ENCODE data around the gene RHBDL3. TPM values are rescaled to one million over a fixed set of nuclear protein-coding genes. Genes with fewer than 3 reads are reported as not detected.

RHBDL3 gene
- total RNA-seq, 1 experiment from 2014 or later = 12.5 TPM

- H3K79me1 ChIP-seq (ENCODE audit: insufficient read depth, low read depth, low read length, poor library complexity, severe bottlenecking) = no peaks in the 10 kb centered on the region
- no peaks in the 10 kb centered on the region for H3K27me3 Mint-ChIP-seq (ENCODE audit: low read depth)
- no peaks in the 10 kb centered on the region for H3K79me2 ChIP-seq (ENCODE audit: insufficient read depth, low read length)
- no peak overlapping the region for H2BK5ac ChIP-seq (ENCODE audit: insufficient read length, low read length)
- H2AFZ ChIP-seq (ENCODE audit: low read length) = no peak overlapping the region
- no peak overlapping the region for H2BK12ac ChIP-seq (ENCODE audit: insufficient read length, low read depth, low read length)
- H2BK120ac ChIP-seq (ENCODE audit: low read depth, low read length, poor library complexity, severe bottlenecking) = no peak overlapping the region
- WGBS (ENCODE audit: extremely low coverage, insufficient read length, low lambda C conversion rate) = no CpG with 5 or more reads among the region's 3 CpGs
- no peak overlapping the region for H3K23ac ChIP-seq (ENCODE audit: insufficient read length, low read depth, low read length)
- no peaks in the 10 kb centered on the region for H3K4me1 Mint-ChIP-seq
- no peak overlapping the region for H3K4ac ChIP-seq (ENCODE audit: low read depth, low read length)
- TF ChIP-seq CTCF (conservative IDR thresholded peaks at IDR 0.05) = no peak
- H3K36me3 Mint-ChIP-seq (ENCODE audit: insufficient read depth in 1 of 3, low read depth in 3 of 3) = peaks cover 7 to 41% (median 36%) of the 10 kb centered on the region in 3 experiments; a peak in 6 of 7 replicates
- no peak overlapping the region for H2BK15ac ChIP-seq (ENCODE audit: low read depth, low read length)
- H3K14ac ChIP-seq (ENCODE audit: insufficient read depth, low read length) = no peak overlapping the region
- no peak overlapping the region for H3K27ac ChIP-seq (ENCODE audit: insufficient read length, low read depth, low read length)
- H3K4me1 ChIP-seq (ENCODE audit: insufficient read depth, low read length) = no peaks in the 10 kb centered on the region
- H2BK20ac ChIP-seq (ENCODE audit: low read depth, low read length, poor library complexity, severe bottlenecking) = no peak overlapping the region
- no peak overlapping the region for H3K4me2 ChIP-seq (ENCODE audit: insufficient read depth, insufficient read length, low read length)
- no peak overlapping the region for H3K18ac ChIP-seq (ENCODE audit: insufficient read length, low read depth, low read length)
- H4K8ac ChIP-seq (replicated peaks; ENCODE audit: insufficient read length, low read depth, low read length) = no peak overlapping the region
- no peaks in the 10 kb centered on the region for H4K20me1 ChIP-seq (ENCODE audit: control insufficient read depth, insufficient read depth, insufficient read length)
- H3K56ac ChIP-seq (ENCODE audit: insufficient read length, low read depth, low read length) = no peak overlapping the region
- DNase-seq = no peak
- no peaks in the 10 kb centered on the region for H3K27me3 ChIP-seq (ENCODE audit: insufficient read depth, low read length)
- peak overlapping the region in 1 of 3 experiments; percentile 23; a peak in 1 of 7 replicates for H3K27ac Mint-ChIP-seq
- H4K5ac ChIP-seq (ENCODE audit: insufficient read length, low read depth, low read length) = no peak overlapping the region
- no peak overlapping the region for H3K9ac ChIP-seq (ENCODE audit: extremely low read depth, insufficient read length, low read length)
- H4K91ac ChIP-seq (ENCODE audit: insufficient read length, low read depth, low read length) = no peak overlapping the region
- H3K4me3 Mint-ChIP-seq = no peak overlapping the region
- H3K9me3 Mint-ChIP-seq = no peaks in the 10 kb centered on the region
- no peaks in the 10 kb centered on the region for H3K9me3 ChIP-seq (ENCODE audit: control insufficient read depth, low read depth, low read length)
- no peak overlapping the region for H3T11ph ChIP-seq (ENCODE audit: low read length)
- H3K23me2 ChIP-seq (ENCODE audit: insufficient read length, low read depth, low read length, poor library complexity, severe bottlenecking) = no peaks in the 10 kb centered on the region
- no peak overlapping the region for H2AK5ac ChIP-seq (ENCODE audit: insufficient read length, low read length)
These were observed 65.8 kb downstream of the RHBDL3 start for GRCh38 chr17:32331243-32332040.
